Left colon (tissue), 2 donors: ENCODE data around the gene PPP5C. TPM values are rescaled to one million over a fixed set of nuclear protein-coding genes. Genes with fewer than 3 reads are reported as not detected.
A peak's percentile ranks its signal among the peaks of the same experiment; 100 is the strongest.

Source experiments
- ATAC-seq: fragments of 200-7000 bp; cut with Tn5 transposase; one replicate; pipeline ENCODE4 v1.9.1; 2020; ENCODE audit warnings: mild to moderate bottlenecking, moderate library complexity
- DNase-seq, 2 donors: peaks; one replicate each; pipeline ENCODE4 v3.0.0-alpha.2; 2020
- intact Hi-C, 2 donors: fragments of 100-400 bp; cut with DNase I in 1 of 2; cut with micrococcal nuclease in 1 of 2; formaldehyde crosslinking; loops; one replicate each; pipeline versions ENCODE4 v1.11.2 to v1.14.0; 2022; cut with DNase I, micrococcal nuclease
- total RNA-seq, 2 donors: library from RNA; stranded (reverse); fragmentation: NEBNext Ultra II Directional; extraction: Animal tissue kit (Norgen Biotek cat#: 25700); gene quantifications; one replicate each; pipeline ENCODE4 v1.2.1, GENCODE V29; 2021
- donor health status: DM: no; HTN: no; CAD: no.
- donor health status: DM: yes; HTN: yes; CAD: no.

Gene PPP5C
- total RNA-seq, 2 donors from 2014 or later = 51.8 to 80.7 TPM

- ATAC-seq = no peak
- no peak for DNase-seq
- intact Hi-C loops = no loop called here
These were observed 33.8 kb downstream of the PPP5C start for GRCh38 chr19:46380690-46381089.

- intact Hi-C loops = no loop called here
These were observed 34.5 kb downstream of the PPP5C start for GRCh38 chr19:46381346-46381745.

DNA sequence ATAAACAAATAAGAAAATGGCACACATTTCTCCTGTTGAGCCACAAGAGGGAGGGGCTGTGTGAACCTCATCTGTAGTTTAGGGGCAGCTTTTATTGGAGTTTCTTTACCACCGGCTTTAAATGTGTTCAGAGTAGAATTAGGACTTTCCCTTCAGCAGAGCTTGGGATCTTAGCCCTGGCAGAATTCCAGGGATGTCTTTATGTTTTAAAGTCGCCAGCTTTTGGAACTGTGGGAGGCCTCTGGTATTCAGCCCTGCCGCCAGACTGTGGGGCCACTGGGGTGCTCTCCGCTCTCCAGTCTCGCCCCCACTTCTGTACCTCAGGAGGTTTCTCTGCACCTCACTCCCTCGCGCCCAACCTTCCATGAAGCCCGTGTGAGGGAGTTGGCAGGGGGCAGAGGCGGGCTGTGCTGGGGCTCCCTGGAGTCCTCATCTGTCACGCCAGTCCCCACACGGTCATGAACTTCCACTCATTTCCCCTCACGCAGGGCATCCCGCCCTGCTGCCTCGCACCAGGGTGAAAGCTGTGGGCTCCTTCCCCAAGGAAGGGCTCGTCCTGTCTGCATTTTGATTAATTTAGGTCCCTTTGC lies 35.0 kb downstream of the PPP5C start:
- DNase-seq (no peak), ATAC-seq (no peak)
- intact Hi-C loops = no loop called here

More at GRCh38 chr19:46381346-46381745, 34.5 kb downstream of the PPP5C start:
- DNase-seq (no peak), ATAC-seq (no peak)

GRCh38 chr19:46383171-46383815 lies 36.4 kb downstream of the PPP5C start:
- ATAC-seq = no peak
- DNase-seq = no peak
- intact Hi-C loops = no loop called here

DNA sequence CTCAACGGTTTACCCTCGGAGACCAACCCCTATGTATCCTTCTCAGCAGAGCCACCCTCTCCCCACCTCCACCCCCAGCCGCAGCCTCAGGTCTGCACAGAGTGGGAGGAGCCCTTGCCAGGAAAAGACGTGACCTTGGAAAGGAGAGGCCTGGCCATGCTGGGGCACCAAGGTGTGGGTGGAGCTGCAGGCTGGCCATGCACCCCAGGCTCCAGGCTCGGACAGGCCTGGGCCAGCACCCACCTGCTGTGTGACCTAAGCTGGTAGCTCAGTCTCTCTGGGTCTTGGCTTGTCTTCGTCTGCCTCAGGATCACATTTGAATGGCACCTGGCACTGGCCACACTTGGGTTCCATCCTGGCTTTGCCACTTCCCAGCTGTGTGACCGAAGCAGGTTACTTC lies 37.0 kb downstream of the PPP5C start:
- intact Hi-C loops = no loop called here
- no peak for ATAC-seq

GRCh38 chr19:46384396-46384795 lies 37.5 kb downstream of the PPP5C start:
- intact Hi-C loops = no loop called here
- no peak for ATAC-seq
- DNase-seq = no peak

More for the DNA sequence above, 37.0 kb downstream of the PPP5C start:
- DNase-seq = no peak

- intact Hi-C loops = no loop called here
- ATAC-seq = no peak
- no peak for DNase-seq
These were observed 38.7 kb downstream of the PPP5C start for GRCh38 chr19:46385636-46386035.

- intact Hi-C loops = no loop called here
- no peak for ATAC-seq
- no peak for DNase-seq
These were observed 39.3 kb downstream of the PPP5C start for GRCh38 chr19:46386151-46386550.

DNA sequence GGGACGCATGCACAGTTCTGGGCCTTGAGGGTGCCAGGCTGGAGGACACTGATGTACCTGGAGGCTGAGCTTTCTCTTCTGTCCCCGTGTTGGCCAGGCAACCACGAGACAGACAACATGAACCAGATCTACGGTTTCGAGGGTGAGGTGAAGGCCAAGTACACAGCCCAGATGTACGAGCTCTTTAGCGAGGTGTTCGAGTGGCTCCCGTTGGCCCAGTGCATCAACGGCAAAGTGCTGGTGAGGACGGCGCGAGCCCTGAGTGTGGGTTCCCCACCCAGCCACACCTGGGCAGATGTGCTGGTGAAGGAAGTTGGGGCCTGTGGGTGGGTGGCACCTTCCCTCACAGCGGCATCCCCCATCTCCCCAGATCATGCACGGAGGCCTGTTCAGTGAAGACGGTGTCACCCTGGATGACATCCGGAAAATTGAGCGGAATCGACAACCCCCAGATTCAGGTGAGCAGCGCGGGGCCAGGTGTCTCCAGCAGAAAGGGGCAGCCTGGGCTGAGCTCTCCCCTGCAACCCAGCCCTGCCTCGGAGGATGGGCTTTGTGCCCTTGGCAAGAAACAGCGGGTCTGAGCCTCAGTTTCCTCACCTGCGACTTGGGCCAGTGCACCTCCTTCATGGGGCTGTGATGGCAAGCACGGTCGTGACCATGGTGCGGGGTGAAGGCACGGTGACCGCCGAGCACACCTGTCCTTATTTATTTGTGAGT lies 40.3 kb downstream of the PPP5C start:
- no peak for DNase-seq
- ATAC-seq = no peak
- intact Hi-C loops = no loop called here

DNA sequence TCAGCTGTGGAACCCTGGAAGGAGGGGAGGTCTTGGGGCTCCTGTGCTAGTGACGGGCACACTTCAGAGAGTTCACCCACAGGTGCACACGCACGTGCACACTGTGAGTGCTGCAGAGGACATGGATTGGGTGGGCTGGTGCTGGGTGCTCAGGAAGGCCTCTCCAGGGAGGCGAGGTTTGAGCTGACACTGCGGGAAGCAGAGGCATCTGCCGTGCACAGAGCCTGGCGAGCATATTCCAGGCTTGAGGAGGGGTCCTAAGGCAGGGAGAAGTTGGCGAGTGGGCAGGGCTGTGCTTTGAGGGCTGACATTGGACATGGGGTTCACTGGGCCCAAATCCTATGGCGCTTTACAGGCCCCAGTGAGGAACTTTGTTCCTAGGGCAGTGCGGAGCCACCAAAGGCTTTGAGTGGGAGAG lies 40.8 kb downstream of the PPP5C start:
- intact Hi-C loops = no loop called here
- ATAC-seq (no peak), DNase-seq (no peak)

- intact Hi-C loops = no loop called here
- ATAC-seq (no peak), DNase-seq (no peak)
These were observed 41.6 kb downstream of the PPP5C start for GRCh38 chr19:46388311-46389095.

DNA sequence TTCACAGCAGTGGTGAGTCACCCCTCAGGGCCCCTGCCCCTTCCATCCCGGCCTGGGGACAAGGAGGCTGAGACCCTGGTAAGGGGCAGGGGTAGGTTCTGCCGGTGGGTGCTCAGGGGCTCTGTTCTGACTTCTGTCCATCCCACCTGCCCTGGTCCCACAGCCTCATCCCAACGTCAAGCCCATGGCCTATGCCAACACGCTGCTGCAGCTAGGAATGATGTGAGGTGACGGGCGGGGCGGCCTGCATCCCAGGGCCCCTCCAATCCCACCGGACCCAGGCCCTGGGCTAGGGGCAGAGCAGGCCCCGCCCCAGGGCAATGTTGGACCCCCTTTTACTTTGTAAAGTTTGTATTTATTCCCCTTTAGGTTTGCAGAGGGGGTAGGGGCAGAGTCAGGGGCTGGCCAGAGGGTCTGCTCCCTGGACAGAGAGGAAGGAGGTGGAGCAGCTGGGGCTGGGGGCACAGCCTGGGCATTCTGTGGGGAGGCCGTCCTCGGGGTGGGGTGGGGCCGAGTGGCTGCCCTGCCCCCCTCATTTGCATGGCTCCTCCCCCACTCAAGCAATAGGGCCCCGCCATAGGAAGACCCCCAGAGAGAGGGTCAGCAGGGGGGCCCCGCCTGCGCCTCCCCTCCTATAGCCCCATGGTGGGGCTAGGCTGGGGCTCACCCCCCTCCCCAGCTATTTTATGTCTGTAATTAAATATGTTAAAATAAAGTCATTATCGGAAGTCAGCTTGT lies 43.4 kb downstream of the PPP5C start:
- intact Hi-C loops = no loop called here
- peak; percentile 10 for ATAC-seq

DNA sequence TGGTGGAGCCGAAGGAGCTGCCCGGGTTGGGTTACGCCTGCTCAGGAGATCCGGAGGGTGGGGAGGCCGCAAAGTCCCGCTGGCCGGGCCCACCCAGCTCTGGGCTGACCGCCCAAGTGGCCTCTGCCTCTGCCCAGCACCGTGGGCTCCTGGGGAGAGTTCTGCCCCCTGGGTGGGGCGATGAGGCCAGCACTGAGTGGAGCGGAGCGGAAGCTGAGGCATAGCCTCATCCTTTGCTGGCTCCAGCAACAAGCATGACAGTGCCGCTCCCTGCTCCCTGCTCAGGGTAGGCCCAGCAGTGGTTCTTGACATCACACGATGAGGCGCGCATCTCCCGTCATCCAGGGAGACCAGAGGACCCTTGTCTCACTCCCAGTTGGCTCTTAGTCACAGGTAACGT lies 44.0 kb downstream of the PPP5C start:
- no peak for ATAC-seq
- intact Hi-C loops = no loop called here
- DNase-seq = no peak

More for the DNA sequence above, 43.4 kb downstream of the PPP5C start:
- no peak for DNase-seq

- no peak for ATAC-seq
- no peak for DNase-seq
- intact Hi-C loops = no loop called here
These were observed 44.7 kb downstream of the PPP5C start for GRCh38 chr19:46391296-46392251.

DNA sequence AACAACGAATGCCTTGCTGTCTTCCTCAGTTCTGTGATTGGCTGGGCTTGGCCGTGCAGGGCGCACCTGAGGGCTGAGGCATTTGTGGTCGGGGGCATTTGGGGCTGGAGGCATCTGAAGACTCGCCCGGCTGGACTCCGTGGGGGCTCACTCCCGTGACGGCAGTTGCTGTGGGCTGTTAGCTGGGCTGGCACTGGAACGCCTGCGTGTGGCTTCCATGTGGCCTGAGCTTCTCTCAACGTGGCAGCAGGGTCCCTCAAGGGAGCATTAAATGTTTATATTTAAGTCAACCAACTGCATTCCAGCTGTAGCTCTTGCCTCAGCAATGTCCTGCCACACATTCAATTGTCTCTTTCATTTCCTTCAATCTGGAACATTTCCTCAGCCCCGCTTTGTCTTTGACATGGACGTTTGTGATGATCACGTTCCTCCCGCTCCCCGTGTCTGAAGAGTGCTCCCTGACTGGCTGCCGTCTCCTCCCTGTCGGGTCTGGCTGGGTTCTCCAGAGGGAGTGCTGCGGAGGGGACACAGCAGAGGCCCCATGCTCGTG lies 45.4 kb downstream of the PPP5C start:
- intact Hi-C loops = no loop called here
- ATAC-seq (no peak), DNase-seq (no peak)

DNA sequence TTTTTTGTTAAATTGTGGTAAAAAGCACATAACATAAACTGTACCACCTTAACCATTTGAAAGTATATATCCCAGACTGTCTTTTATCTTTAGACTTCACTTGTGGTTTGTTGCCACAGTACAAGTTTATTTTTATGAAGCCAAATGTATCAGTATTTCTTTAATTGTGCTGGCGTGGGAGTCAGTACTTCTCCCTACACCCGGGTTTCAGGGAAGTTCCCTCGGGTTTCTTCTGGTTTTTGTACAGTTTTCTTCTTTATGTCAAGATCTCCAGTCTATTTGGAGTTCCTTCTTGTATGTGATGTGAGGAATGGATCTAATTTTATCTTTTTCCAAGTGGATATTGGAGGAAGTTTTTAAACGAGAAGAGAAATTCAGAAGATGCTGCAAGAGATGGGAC lies 46.0 kb downstream of the PPP5C start:
- intact Hi-C loops = no loop called here
- DNase-seq = no peak
- no peak for ATAC-seq
